Mesenchymal stem cell (in vitro differentiated cells and primary cell): ENCODE measurements around the gene MORC4.

Experiments used
- DNase-seq: peaks from one replicate; pipeline ENCODE4 v3.0.0-alpha.2; 2013
- H2AFZ ChIP-seq: one replicate; pipeline ENCODE4 v1.6.1; 2013; ENCODE audit warnings: low read depth, mild to moderate bottlenecking, control low read depth, inconsistent platforms, low read length, moderate library complexity
- H2AK5ac ChIP-seq: 2 replicates; pipeline ENCODE4 v1.6.1; 2013; ENCODE audit warnings: low read length, moderate library complexity, mild to moderate bottlenecking, inconsistent platforms; ENCODE audit not compliant: severe bottlenecking
- H2BK120ac ChIP-seq: one replicate; pipeline ENCODE4 v1.6.1; 2013; ENCODE audit warnings: low read depth, mild to moderate bottlenecking, inconsistent platforms, low read length, moderate library complexity
- H2BK12ac ChIP-seq, 2 experiments: one replicate each; pipeline ENCODE4 v1.6.1; 2013; ENCODE audit warnings: inconsistent platforms in 2 of 2, low read length in 2 of 2, mild to moderate bottlenecking in 2 of 2, moderate library complexity in 2 of 2, control low read depth in 1 of 2
- H2BK15ac ChIP-seq: one replicate; pipeline ENCODE4 v1.6.1; 2013; ENCODE audit warnings: mild to moderate bottlenecking, low read depth, inconsistent platforms; ENCODE audit not compliant: poor library complexity, severe bottlenecking
- H2BK5ac ChIP-seq: 2 replicates; pipeline ENCODE4 v1.6.1; 2013; ENCODE audit warnings: low read depth, mild to moderate bottlenecking, low read length, control low read depth, inconsistent platforms; ENCODE audit not compliant: poor library complexity, severe bottlenecking
- H3K14ac ChIP-seq, 2 experiments: one replicate each; pipeline ENCODE4 v1.6.1; 2013; ENCODE audit warnings: inconsistent platforms in 2 of 2, low read length in 2 of 2, control low read depth in 1 of 2, mild to moderate bottlenecking in 1 of 2, moderate library complexity in 1 of 2
- H3K18ac ChIP-seq, 2 experiments: one replicate each; pipeline ENCODE4 v1.6.1; 2013; ENCODE audit warnings: inconsistent platforms in 2 of 2, low read length in 2 of 2, control low read depth in 1 of 2, low read depth in 1 of 2, mild to moderate bottlenecking in 1 of 2
- H3K23ac ChIP-seq, 2 experiments: one replicate each; pipeline ENCODE4 v1.6.1; 2013; ENCODE audit warnings: inconsistent platforms in 2 of 2, low read length in 2 of 2, mild to moderate bottlenecking in 2 of 2, moderate library complexity in 2 of 2, control low read depth in 1 of 2
- H3K27ac ChIP-seq: 2 replicates; pipeline ENCODE4 v1.5.1; 2013; ENCODE audit warnings: mild to moderate bottlenecking, moderate library complexity, low read length, control low read depth, inconsistent platforms; ENCODE audit not compliant: poor library complexity, severe bottlenecking
- H3K27me3 ChIP-seq, 2 experiments: 2 replicates each; pipeline versions ENCODE4 v1.6.1 to v1.7.0; 2013; ENCODE audit warnings: low read length in 2 of 2, mild to moderate bottlenecking in 2 of 2, moderate library complexity in 2 of 2, control low read depth in 1 of 2, inconsistent platforms in 1 of 2; ENCODE audit not compliant: control insufficient read depth in 1 of 2, insufficient read depth in 1 of 2
- H3K36me3 ChIP-seq, 2 experiments: 2 replicates each; pipeline versions ENCODE4 v1.6.1 to v1.7.0; 2013; ENCODE audit warnings: low read length in 2 of 2, control low read depth in 1 of 2, inconsistent platforms in 1 of 2, low read depth in 1 of 2, mild to moderate bottlenecking in 1 of 2; ENCODE audit not compliant: insufficient read depth in 2 of 2, control insufficient read depth in 1 of 2
- H3K4ac ChIP-seq, 2 experiments: one replicate each; pipeline ENCODE4 v1.6.1; 2013; ENCODE audit warnings: inconsistent platforms in 2 of 2, low read length in 2 of 2, mild to moderate bottlenecking in 2 of 2, moderate library complexity in 2 of 2, control low read depth in 1 of 2, low read depth in 1 of 2
- H3K4me1 ChIP-seq: 2 replicates; pipeline ENCODE4 v1.6.1; 2013; ENCODE audit warnings: low read depth, low read length, control low read depth; ENCODE audit not compliant: control insufficient read depth, insufficient read depth
- H3K4me2 ChIP-seq: 2 replicates; pipeline ENCODE4 v1.6.1; 2013; ENCODE audit warnings: low read length, mild to moderate bottlenecking, inconsistent platforms; ENCODE audit not compliant: poor library complexity, severe bottlenecking
- H3K4me3 ChIP-seq, 2 experiments: 2 replicates each; pipeline versions ENCODE4 v1.5.1 to v1.7.0; 2013; ENCODE audit warnings: low read length in 2 of 2, mild to moderate bottlenecking in 2 of 2, control low read depth in 1 of 2, low read depth in 1 of 2; ENCODE audit not compliant: insufficient read depth in 1 of 2
- H3K79me1 ChIP-seq: replicated peaks from 2 replicates; pipeline ENCODE4 v1.6.1; 2013; ENCODE audit warnings: mild to moderate bottlenecking, control low read depth, low read length, inconsistent platforms; ENCODE audit not compliant: poor library complexity, severe bottlenecking
- H3K9ac ChIP-seq: 2 replicates; pipeline ENCODE4 v1.7.0; 2013; ENCODE audit warnings: mild to moderate bottlenecking, low read length, moderate library complexity
- H3K9me3 ChIP-seq: 2 replicates; pipeline ENCODE4 v1.7.0; 2013; ENCODE audit warnings: mild to moderate bottlenecking, low read length; ENCODE audit not compliant: control insufficient read depth
- H4K8ac ChIP-seq: one replicate; pipeline ENCODE4 v1.6.1; 2013; ENCODE audit warnings: inconsistent platforms, mild to moderate bottlenecking, low read length, moderate library complexity
- H4K91ac ChIP-seq: one replicate; pipeline ENCODE4 v1.6.1; 2013; ENCODE audit warnings: mild to moderate bottlenecking, low read length, inconsistent platforms
- WGBS: methylation state at CpG from one replicate; pipeline ENCODE4 v1.1.7; 2013; ENCODE audit warnings: mixed read lengths; 5-methylcytosine and 5-hydroxymethylcytosine counted together

The MORC4 gene

DNA sequence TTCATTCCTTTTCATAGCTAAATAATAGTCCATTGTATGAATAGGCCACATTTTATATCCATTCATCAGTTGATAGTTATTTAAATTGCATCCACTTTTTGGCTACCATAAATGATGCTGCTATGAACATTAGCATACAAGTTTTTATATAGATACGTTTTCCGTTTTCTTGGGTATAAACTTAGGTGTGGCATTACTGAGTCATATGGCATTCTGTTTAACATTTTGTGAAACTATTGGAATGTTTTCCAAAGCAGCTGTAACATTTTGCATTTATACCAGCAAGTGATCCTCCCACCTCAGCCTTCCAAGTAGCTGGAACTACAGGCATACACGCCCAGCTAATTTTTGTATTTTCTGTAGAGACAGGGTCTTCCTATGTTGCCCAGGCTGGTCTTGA, 53.5 kb downstream of the MORC4 start:
- H3K36me3 ChIP-seq = peaks cover 6 to 23% of the 10 kb centered on the region in 2 experiments
- no peak overlapping the region for H3K14ac ChIP-seq
- no peak overlapping the region for H3K4ac ChIP-seq
- H3K4me1 ChIP-seq = no peaks in the 10 kb centered on the region
- no peak overlapping the region for H3K4me2 ChIP-seq
- no peak overlapping the region for H3K27ac ChIP-seq
- no peak for DNase-seq
- H3K9ac ChIP-seq = no peak overlapping the region
- 100% methylated on average over 1 of the region's 3 CpGs for WGBS
- H2BK120ac ChIP-seq = no peak overlapping the region
- H3K23ac ChIP-seq = no peak overlapping the region
- H2BK15ac ChIP-seq = no peak overlapping the region
- peaks cover 4% of the 10 kb centered on the region for H3K79me1 ChIP-seq
- H2BK12ac ChIP-seq = no peak overlapping the region
- H3K18ac ChIP-seq = no peak overlapping the region
- H2AK5ac ChIP-seq = no peak overlapping the region
- H3K27me3 ChIP-seq = peaks cover 0 to 24% of the 10 kb centered on the region in 2 experiments
- no peak overlapping the region for H2BK5ac ChIP-seq
- no peaks in the 10 kb centered on the region for H3K9me3 ChIP-seq
- no peak overlapping the region for H2AFZ ChIP-seq
- no peak overlapping the region for H3K4me3 ChIP-seq
- no peak overlapping the region for H4K8ac ChIP-seq
- H4K91ac ChIP-seq = no peak overlapping the region

DNA sequence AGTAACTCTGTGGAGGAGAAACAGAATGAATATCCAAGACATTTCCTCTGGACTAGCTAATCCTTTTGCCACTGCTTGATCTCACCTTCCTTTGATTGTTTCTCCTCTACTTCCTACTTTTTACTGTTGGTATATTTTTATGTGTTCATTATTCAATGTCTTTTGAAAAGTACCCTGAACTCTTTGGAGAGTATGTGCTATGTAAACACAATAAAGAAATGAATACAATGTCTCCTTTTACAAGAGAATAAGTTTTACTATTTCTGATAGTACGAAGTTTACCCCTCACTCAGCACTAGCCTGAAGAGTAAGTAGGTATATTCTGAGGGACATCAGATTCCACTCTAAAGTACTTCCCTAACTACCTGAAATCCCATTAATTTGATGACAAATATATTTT, 59.9 kb downstream of the MORC4 start:
- Histone ChIP-seq H3K23ac (no peak overlapping the region), H2BK15ac (no peak overlapping the region), H3K9ac (no peak overlapping the region), H4K8ac (no peak overlapping the region), H3K14ac (no peak overlapping the region), H3K4me2 (no peak overlapping the region), H3K79me1 (no peaks in the 10 kb centered on the region), H3K4me3 (no peak overlapping the region), H2BK12ac (no peak overlapping the region), H3K27me3 (peaks cover 0 to 25% of the 10 kb centered on the region in 2 experiments), H4K91ac (no peak overlapping the region), H2AFZ (no peak overlapping the region), H3K18ac (no peak overlapping the region), H3K27ac (no peak overlapping the region), H3K4me1 (no peaks in the 10 kb centered on the region), H2BK5ac (no peak overlapping the region), H3K36me3 (peaks cover 8 to 46% of the 10 kb centered on the region in 2 experiments), H3K4ac (no peak overlapping the region), H3K9me3 (no peaks in the 10 kb centered on the region), H2BK120ac (no peak overlapping the region), H2AK5ac (no peak overlapping the region)
- no peak for DNase-seq
- WGBS = no CpG with 5 or more reads among the region's 1 CpG

DNA sequence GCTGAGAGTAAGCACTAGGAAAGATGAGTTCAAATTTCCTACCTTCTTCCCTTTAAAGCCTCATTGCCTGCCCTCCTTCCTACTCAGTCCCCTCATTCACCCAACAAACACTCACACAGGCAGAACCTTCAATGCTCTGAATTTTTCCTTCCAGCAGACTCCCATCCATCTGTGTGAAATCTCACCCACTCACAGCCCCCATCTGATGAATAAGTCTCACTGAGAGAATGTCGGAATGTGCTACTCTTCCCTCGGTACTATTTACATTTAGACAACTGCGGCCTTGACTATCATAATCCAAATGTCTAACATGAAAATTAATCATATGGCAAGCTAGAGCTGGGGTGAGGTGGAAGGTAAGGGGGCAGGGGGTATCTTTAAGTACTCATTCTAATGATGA, 60.4 kb downstream of the MORC4 start:
- no peak overlapping the region for H3K4ac ChIP-seq
- H3K23ac ChIP-seq = no peak overlapping the region
- no peak overlapping the region for H2BK15ac ChIP-seq
- H3K4me1 ChIP-seq = no peaks in the 10 kb centered on the region
- H4K91ac ChIP-seq = no peak overlapping the region
- H2BK5ac ChIP-seq = no peak overlapping the region
- no peak overlapping the region for H3K9ac ChIP-seq
- no peak overlapping the region for H4K8ac ChIP-seq
- no peak overlapping the region for H2AK5ac ChIP-seq
- no peak overlapping the region for H2AFZ ChIP-seq
- H3K9me3 ChIP-seq = no peaks in the 10 kb centered on the region
- H3K27me3 ChIP-seq = peaks cover 0 to 22% of the 10 kb centered on the region in 2 experiments
- DNase-seq = no peak
- H2BK12ac ChIP-seq = no peak overlapping the region
- peaks cover 8 to 46% of the 10 kb centered on the region in 2 experiments for H3K36me3 ChIP-seq
- WGBS = no CpG with 5 or more reads among the region's 3 CpGs
- no peak overlapping the region for H3K14ac ChIP-seq
- H3K27ac ChIP-seq = no peak overlapping the region
- no peak overlapping the region for H2BK120ac ChIP-seq
- H3K18ac ChIP-seq = no peak overlapping the region
- H3K79me1 ChIP-seq = no peaks in the 10 kb centered on the region
- no peak overlapping the region for H3K4me2 ChIP-seq
- H3K4me3 ChIP-seq = no peak overlapping the region

DNA sequence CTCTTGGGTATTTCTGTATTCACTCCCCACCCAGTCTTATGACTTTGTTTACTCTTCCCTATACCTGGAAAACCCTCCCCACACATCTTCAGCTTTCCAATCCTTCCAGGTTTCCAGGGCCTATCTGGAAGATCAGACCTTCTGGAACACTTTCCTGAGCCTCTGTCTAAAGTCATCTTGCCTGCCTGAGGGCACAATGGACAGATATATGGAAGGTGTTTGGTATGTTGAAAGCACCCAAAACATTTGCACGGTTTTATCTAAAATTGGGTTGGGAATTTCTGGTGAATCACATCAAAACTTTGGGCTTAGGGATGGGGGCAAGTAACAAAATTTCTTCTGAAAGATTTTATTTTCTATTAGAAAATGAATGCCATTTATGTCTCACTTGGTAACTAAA, 63.8 kb downstream of the MORC4 start:
- no peak overlapping the region for H3K4me3 ChIP-seq
- no peaks in the 10 kb centered on the region for H3K9me3 ChIP-seq
- H3K18ac ChIP-seq = no peak overlapping the region
- H2BK5ac ChIP-seq = no peak overlapping the region
- no peak overlapping the region for H3K27ac ChIP-seq
- no peak overlapping the region for H3K9ac ChIP-seq
- H4K8ac ChIP-seq = no peak overlapping the region
- H4K91ac ChIP-seq = no peak overlapping the region
- DNase-seq = no peak
- no peak overlapping the region for H3K14ac ChIP-seq
- H3K4ac ChIP-seq = no peak overlapping the region
- no peak overlapping the region for H2AK5ac ChIP-seq
- H2AFZ ChIP-seq = no peak overlapping the region
- H3K36me3 ChIP-seq = peaks cover under 1 to 28% of the 10 kb centered on the region in 2 experiments
- peaks cover 0 to 14% of the 10 kb centered on the region in 2 experiments for H3K27me3 ChIP-seq
- peaks cover 5% of the 10 kb centered on the region for H3K4me1 ChIP-seq
- no peak overlapping the region for H2BK15ac ChIP-seq
- no peaks in the 10 kb centered on the region for H3K79me1 ChIP-seq
- H3K23ac ChIP-seq = no peak overlapping the region
- no peak overlapping the region for H2BK120ac ChIP-seq
- H3K4me2 ChIP-seq = no peak overlapping the region
- no peak overlapping the region for H2BK12ac ChIP-seq
- no CpG with 5 or more reads among the region's 1 CpG for WGBS
